Cardiac fibroblast (primary cell): ENCODE measurements around the gene MAT2A.
"Not testable (repeated sequence)": the region's sequence is repeated elsewhere in the genome, so short reads cannot be mapped to it uniquely, and the experiment has no call there.

Experiments
- DNase-seq, 2 donors: peaks; one replicate each; pipeline versions ENCODE4 v3.0.0 to v3.0.0-alpha.2; 2010; ENCODE audit warnings: low read depth in 2 of 2
- H3K4me3 ChIP-seq, 2 donors: replicated peaks in 1 of 2; 1 replicate in 1 of 2; 2 replicates in 1 of 2; pipeline ENCODE4 v1.5.1; 2011; ENCODE audit warnings: low read depth in 2 of 2, low read length in 2 of 2, mild to moderate bottlenecking in 2 of 2, moderate library complexity in 1 of 2
- CTCF ChIP-seq: IDR thresholded peaks from one replicate; pipeline ENCODE4 v1.5.1; 2011; ENCODE audit warnings: low read depth, mild to moderate bottlenecking, low read length, inconsistent platforms

Gene MAT2A

GRCh38 chr2:85554980-85555612 lies 16.1 kb downstream of the MAT2A start:
- TF ChIP-seq CTCF, result no peak
- no peak overlapping the region for H3K4me3 ChIP-seq
- DNase-seq, result no peak

- TF ChIP-seq CTCF, result no peak
- H3K4me3 ChIP-seq, result no peak overlapping the region
- no peak for DNase-seq
Measured at GRCh38 chr2:85557130-85557529, 18.2 kb downstream of the MAT2A start.

- no peak for TF ChIP-seq CTCF
- no peak for DNase-seq
- H3K4me3 ChIP-seq, result no peak overlapping the region
Measured at GRCh38 chr2:85558160-85558559, 19.2 kb downstream of the MAT2A start.

GRCh38 chr2:85560403-85560726 lies 21.4 kb downstream of the MAT2A start:
- H3K4me3 ChIP-seq, result peak overlapping the region; percentile 79 to 82
- DNase-seq, result not testable (repeated sequence)

GRCh38 chr2:85560812-85561279 lies 21.9 kb downstream of the MAT2A start:
- DNase-seq, result no peak
- peak overlapping the region; percentile 79 to 82 for H3K4me3 ChIP-seq
- no peak for TF ChIP-seq CTCF

GRCh38 chr2:85561280-85562212 lies 22.6 kb downstream of the MAT2A start, which contains the start of gene GGCX:
Gene GGCX (minus strand): TSS chr2:85561493. CDS start chr2:85561428, 65 bp downstream.
- H3K4me3 ChIP-seq, result peak within 1 kb of the TSS; percentile 79 to 82
- DNase-seq, result peak; percentile 94 to 95
- no peak for TF ChIP-seq CTCF

GRCh38 chr2:85564144-85564563 lies 25.2 kb downstream of the MAT2A start:
- no peak for TF ChIP-seq CTCF
- no peak overlapping the region for H3K4me3 ChIP-seq
- no peak for DNase-seq
